ENCODE data around the gene ALX3.
"Not testable (repeated sequence)": the region's sequence is repeated elsewhere in the genome, so short reads cannot be mapped to it uniquely, and the experiment has no call there.

Gene ALX3

GRCh38 chr1:110089561-110090275 lies 19.2 kb upstream of the ALX3 start:
- DNase-seq (ENCODE audit: low spot score), result no peak

GRCh38 chr1:110088739-110089316 lies 18.4 kb upstream of the ALX3 start:
- no peak for DNase-seq (ENCODE audit: low spot score)

- DNase-seq (ENCODE audit: low spot score), result peak; percentile 31
Observed at GRCh38 chr1:110087812-110088738, 17.6 kb upstream of the ALX3 start.

- no peak for DNase-seq (ENCODE audit: low spot score)
Observed at GRCh38 chr1:110086961-110087360, 16.5 kb upstream of the ALX3 start.

GRCh38 chr1:110085671-110086070 lies 15.2 kb upstream of the ALX3 start:
- no peak for DNase-seq (ENCODE audit: low spot score)

GRCh38 chr1:110084227-110085078 lies 14.0 kb upstream of the ALX3 start:
- peak; percentile 16 for DNase-seq (ENCODE audit: low spot score)

GRCh38 chr1:110083866-110084226 lies 13.4 kb upstream of the ALX3 start:
- no peak for DNase-seq (ENCODE audit: low spot score)

GRCh38 chr1:110083061-110083865 lies 12.8 kb upstream of the ALX3 start:
- no peak for DNase-seq (ENCODE audit: low spot score)

GRCh38 chr1:110082477-110082876 lies 12.0 kb upstream of the ALX3 start:
- no peak for DNase-seq (ENCODE audit: low spot score)

GRCh38 chr1:110081061-110081460 lies 10.6 kb upstream of the ALX3 start:
- no peak for DNase-seq (ENCODE audit: low spot score)

GRCh38 chr1:110079995-110080394 lies 9.5 kb upstream of the ALX3 start:
- DNase-seq (ENCODE audit: low spot score), result not testable (repeated sequence)

GRCh38 chr1:110076789-110077500 lies 6.5 kb upstream of the ALX3 start:
- no peak for DNase-seq (ENCODE audit: low spot score)

- DNase-seq (ENCODE audit: low spot score), result no peak
Observed at GRCh38 chr1:110074166-110074565, 3.7 kb upstream of the ALX3 start.

GRCh38 chr1:110070282-110070669 lies 196 bp downstream of the ALX3 start:
- no peak for DNase-seq (ENCODE audit: low spot score)

- no peak for DNase-seq (ENCODE audit: low spot score)
Observed at GRCh38 chr1:110069404-110070281, 829 bp downstream of the ALX3 start.

GRCh38 chr1:110068646-110069403 lies 1.6 kb downstream of the ALX3 start:
- DNase-seq (ENCODE audit: low spot score), result no peak

GRCh38 chr1:110067893-110068645 lies 2.4 kb downstream of the ALX3 start:
- DNase-seq (ENCODE audit: low spot score), result no peak

GRCh38 chr1:110067479-110067892 lies 3.0 kb downstream of the ALX3 start:
- DNase-seq (ENCODE audit: low spot score), result no peak

Data from globus pallidus (tissue), 1 donor.